Measurements from ENCODE around the gene LAPTM4A.

DNA sequence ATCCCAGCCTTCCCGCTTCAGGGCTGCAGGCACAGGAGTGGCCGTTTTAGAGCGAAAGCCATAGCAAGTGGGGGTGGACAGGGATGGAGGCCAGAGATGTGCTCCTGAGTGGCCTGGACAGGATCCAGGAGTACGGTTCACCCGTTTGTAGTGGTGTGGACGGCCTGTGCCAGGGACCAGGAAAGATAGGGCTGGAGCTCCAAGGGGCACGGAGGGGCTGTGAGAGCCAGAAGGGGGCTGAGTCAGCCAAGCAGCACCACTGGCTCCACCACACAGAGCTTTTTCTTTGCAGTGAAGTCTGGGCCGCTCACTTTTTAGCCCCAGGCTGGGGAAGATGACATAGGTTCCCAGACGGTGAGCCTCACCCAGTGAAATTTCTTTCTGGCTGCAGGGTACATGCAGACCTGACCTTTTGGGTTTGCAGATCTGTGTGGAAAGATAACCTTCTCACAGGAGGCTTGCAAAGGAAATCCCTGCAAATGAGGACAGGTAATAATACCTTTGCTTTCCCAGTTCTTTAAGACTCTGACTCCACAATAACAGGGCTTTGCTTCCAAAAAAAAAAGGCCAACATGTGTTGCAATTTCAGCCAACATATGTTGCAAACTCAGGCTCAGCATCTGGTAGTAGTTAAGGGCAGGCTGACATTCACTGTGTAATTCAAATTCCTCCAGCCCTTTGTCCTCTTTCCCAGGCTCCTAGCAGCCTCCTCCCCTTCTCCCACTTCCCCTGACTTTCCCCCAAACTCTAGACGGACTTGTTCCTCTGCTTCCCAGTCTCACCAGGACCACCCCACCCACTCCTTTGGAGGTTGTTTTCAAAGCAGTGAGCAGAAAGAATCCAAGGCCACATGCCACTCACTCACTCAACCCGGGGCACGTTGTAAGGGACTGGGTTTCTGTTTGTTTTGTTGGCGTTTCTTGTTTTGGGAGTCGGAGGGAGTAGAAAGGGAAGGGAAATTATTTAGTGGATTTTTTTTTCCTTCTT, 20.3 kb upstream of the LAPTM4A start:
- TF ChIP-seq CTCF (conservative IDR thresholded peaks at IDR 0.05) (no peak), EZH2 (IDR thresholded peaks at IDR 0.05; ENCODE audit: low read depth) (no peak)

All from PC-9 (cell line).